WTC11 (cell line): ENCODE measurements around the gene LTBP1.

Experiments
- CTCF ChIP-seq: fragments of 200-600 bp; IDR thresholded peaks from 2 replicates; pipeline ENCODE4 v1.8.0; 2022; ENCODE audit warnings: antibody characterized with exemption
- FOXP1 ChIP-seq: sonication (generic); formaldehyde crosslinking; IDR thresholded peaks from 2 replicates; pipeline ENCODE4 v1.8.0; 2022; ENCODE audit warnings: missing genetic modification reagents, mild to moderate bottlenecking, moderate library complexity, borderline replicate concordance
- NFYB ChIP-seq: sonication (generic); formaldehyde crosslinking; conservative IDR thresholded peaks from 2 replicates; pipeline ENCODE4 v1.8.0; 2022; ENCODE audit warnings: low read depth, missing genetic modification reagents
- ZNF232 ChIP-seq: sonication (generic); formaldehyde crosslinking; IDR thresholded peaks from 2 replicates; pipeline ENCODE4 v1.8.0; 2022; ENCODE audit warnings: mild to moderate bottlenecking, missing genetic modification reagents
- TF ChIP-seq, protein P1 (sequence below): sonication (generic); formaldehyde crosslinking; IDR thresholded peaks from 2 replicates; pipeline ENCODE4 v1.8.1; 2023; ENCODE audit warnings: mild to moderate bottlenecking, missing genetic modification reagents, borderline replicate concordance

DNA sequence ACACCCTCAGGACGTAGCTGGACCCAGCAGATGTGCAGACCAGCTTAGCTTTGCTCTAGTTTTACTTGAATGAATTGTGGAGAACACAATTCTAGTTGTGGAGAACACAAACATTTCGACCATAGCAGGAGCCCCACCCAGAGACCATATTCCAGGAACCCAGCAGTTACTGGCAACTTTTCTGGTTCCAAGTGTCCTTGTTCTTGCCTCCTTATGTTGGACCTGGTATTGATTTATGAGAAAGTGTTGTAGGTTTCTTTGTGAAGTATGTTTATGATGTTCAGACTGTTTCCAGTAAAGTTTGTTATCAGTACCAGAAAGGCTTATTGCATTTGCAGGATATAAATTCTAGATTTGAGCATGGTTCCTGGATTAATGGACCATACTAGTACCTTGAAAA, 51.0 kb downstream of the LTBP1 start:
- TF ChIP-seq, protein P1, sequence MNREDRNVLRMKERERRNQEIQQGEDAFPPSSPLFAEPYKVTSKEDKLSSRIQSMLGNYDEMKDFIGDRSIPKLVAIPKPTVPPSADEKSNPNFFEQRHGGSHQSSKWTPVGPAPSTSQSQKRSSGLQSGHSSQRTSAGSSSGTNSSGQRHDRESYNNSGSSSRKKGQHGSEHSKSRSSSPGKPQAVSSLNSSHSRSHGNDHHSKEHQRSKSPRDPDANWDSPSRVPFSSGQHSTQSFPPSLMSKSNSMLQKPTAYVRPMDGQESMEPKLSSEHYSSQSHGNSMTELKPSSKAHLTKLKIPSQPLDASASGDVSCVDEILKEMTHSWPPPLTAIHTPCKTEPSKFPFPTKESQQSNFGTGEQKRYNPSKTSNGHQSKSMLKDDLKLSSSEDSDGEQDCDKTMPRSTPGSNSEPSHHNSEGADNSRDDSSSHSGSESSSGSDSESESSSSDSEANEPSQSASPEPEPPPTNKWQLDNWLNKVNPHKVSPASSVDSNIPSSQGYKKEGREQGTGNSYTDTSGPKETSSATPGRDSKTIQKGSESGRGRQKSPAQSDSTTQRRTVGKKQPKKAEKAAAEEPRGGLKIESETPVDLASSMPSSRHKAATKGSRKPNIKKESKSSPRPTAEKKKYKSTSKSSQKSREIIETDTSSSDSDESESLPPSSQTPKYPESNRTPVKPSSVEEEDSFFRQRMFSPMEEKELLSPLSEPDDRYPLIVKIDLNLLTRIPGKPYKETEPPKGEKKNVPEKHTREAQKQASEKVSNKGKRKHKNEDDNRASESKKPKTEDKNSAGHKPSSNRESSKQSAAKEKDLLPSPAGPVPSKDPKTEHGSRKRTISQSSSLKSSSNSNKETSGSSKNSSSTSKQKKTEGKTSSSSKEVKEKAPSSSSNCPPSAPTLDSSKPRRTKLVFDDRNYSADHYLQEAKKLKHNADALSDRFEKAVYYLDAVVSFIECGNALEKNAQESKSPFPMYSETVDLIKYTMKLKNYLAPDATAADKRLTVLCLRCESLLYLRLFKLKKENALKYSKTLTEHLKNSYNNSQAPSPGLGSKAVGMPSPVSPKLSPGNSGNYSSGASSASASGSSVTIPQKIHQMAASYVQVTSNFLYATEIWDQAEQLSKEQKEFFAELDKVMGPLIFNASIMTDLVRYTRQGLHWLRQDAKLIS (CRISPR knock-in tag), result no peak
- TF ChIP-seq CTCF (no peak), FOXP1 (CRISPR knock-in tag) (no peak), NFYB (CRISPR knock-in tag) (no peak), ZNF232 (no peak)
